Measurements from ENCODE around the gene CCDC159.
A peak's percentile ranks its signal among the peaks of the same experiment; 100 is the strongest.
"Not testable (repeated sequence)": the region's sequence is repeated elsewhere in the genome, so short reads cannot be mapped to it uniquely, and the experiment has no call there.

The CCDC159 gene

GRCh38 chr19:11346104-11346940 is at the start of gene CCDC159, which contains the start of gene TMEM205:
Gene CCDC159, plus strand, starts transcription at chr19:11346519. Its CDS starts 88 bp downstream, at chr19:11346607.
Gene TMEM205, minus strand, starts transcription at chr19:11346268. Its CDS starts 649 bp downstream, at chr19:11345619.
- peak; percentile 96 to 98 for DNase-seq (ENCODE audit: low read depth in 2 of 2)

- no peak for DNase-seq (ENCODE audit: low read depth in 2 of 2)
These were observed 46.1 kb upstream of the CCDC159 start for GRCh38 chr19:11299946-11300810.

GRCh38 chr19:11300811-11301120 is 45.6 kb upstream of the CCDC159 start:
- DNase-seq (ENCODE audit: low read depth in 2 of 2) = no peak

GRCh38 chr19:11304936-11305335 is 41.4 kb upstream of the CCDC159 start:
- no peak for DNase-seq (ENCODE audit: low read depth in 2 of 2)

- DNase-seq (ENCODE audit: low read depth in 2 of 2) = no peak
These were observed 40.0 kb upstream of the CCDC159 start for GRCh38 chr19:11306337-11306736.

GRCh38 chr19:11320278-11320995 is 25.9 kb upstream of the CCDC159 start:
- not testable (repeated sequence) for DNase-seq (ENCODE audit: low read depth in 2 of 2)

GRCh38 chr19:11321191-11322126 is 24.9 kb upstream of the CCDC159 start:
- no peak for DNase-seq (ENCODE audit: low read depth in 2 of 2)

- DNase-seq (ENCODE audit: low read depth in 2 of 2) = no peak
These were observed 23.9 kb upstream of the CCDC159 start for GRCh38 chr19:11322269-11323024.

GRCh38 chr19:11323601-11324078 is 22.7 kb upstream of the CCDC159 start:
- DNase-seq (ENCODE audit: low read depth in 2 of 2) = no peak

- DNase-seq (ENCODE audit: low read depth in 2 of 2) = no peak
These were observed 22.1 kb upstream of the CCDC159 start for GRCh38 chr19:11324079-11324661.

GRCh38 chr19:11324748-11325389 is 21.4 kb upstream of the CCDC159 start:
- DNase-seq (ENCODE audit: low read depth in 2 of 2) = no peak

- no peak for DNase-seq (ENCODE audit: low read depth in 2 of 2)
These were observed 20.8 kb upstream of the CCDC159 start for GRCh38 chr19:11325544-11325943.

GRCh38 chr19:11330127-11330526 is 16.2 kb upstream of the CCDC159 start:
- DNase-seq (ENCODE audit: low read depth in 2 of 2) = no peak

GRCh38 chr19:11331502-11331901 is 14.8 kb upstream of the CCDC159 start:
- no peak for DNase-seq (ENCODE audit: low read depth in 2 of 2)

GRCh38 chr19:11332822-11333221 is 13.5 kb upstream of the CCDC159 start:
- DNase-seq (ENCODE audit: low read depth in 2 of 2) = no peak

- DNase-seq (ENCODE audit: low read depth in 2 of 2) = not testable (repeated sequence)
These were observed 12.5 kb upstream of the CCDC159 start for GRCh38 chr19:11333838-11334237.

GRCh38 chr19:11335449-11336146 is 10.7 kb upstream of the CCDC159 start:
- DNase-seq (ENCODE audit: low read depth in 2 of 2) = no peak

GRCh38 chr19:11337080-11337479 is 9.2 kb upstream of the CCDC159 start:
- DNase-seq (ENCODE audit: low read depth in 2 of 2) = no peak

GRCh38 chr19:11338121-11338520 is 8.2 kb upstream of the CCDC159 start:
- DNase-seq (ENCODE audit: low read depth in 2 of 2) = no peak
